ENCODE results near the gene PHF2.

The PHF2 gene

DNA sequence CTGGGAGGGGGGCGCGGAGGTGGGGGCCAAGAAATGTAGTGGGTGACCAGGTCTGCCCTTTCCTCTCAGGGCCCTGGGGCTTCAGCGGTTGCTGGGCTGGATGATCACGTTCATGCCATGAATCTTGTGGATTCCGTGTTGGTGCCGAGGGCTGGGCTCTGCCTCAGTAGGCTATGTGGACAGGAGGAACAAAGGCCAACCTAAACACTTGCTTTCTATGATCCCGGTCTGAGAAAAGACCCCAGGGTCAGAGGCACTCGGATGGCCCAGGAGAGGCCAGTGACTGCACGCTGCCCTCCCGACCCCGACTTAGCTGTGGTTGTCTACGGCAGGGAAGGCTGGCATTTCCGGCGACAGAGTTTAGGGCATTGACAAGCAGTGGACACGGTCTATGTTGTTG is 26.6 kb downstream of the PHF2 start:
- ATAC-seq: no peak

DNA sequence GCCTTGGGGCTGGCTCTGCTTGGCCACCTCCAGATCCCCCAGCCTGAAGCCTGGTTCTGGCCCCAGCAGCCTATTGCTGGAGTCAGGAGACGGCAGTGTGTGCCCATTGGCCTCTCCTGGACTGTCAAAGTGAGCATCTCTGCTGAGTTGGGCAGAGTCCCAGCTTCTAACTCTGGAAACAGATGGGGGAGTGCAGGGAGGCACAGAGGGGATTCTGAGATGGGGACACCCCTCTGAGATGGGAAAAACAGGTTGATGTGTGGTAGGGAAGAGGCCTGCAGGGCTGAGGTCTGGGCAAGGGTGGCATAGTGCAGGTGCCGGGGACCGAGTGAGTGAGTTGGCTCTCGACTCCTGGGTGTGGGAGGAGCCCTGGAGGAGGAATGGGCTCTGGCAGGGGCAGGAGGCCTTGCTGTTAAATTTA is 27.5 kb downstream of the PHF2 start:
- no peak for ATAC-seq

DNA sequence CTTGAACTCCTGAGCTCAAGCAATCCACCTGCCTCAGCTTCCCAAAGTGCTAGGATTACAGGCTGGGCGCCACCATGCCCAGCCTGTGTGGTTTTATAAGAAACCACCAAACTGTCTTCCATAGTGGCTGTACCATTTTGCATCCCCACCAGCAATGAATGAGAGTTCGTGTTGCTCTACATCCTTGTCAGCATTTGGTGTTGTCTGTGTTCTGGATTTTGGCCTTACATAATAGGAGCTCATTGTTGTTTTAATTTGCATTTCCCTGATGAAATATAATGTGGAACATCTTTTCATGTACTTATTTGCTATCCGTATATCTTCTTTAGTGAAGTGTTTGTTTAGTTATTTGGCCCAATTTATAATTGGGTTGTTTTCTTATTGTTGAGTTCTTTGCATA is 29.8 kb downstream of the PHF2 start:
- no peak for ATAC-seq

DNA sequence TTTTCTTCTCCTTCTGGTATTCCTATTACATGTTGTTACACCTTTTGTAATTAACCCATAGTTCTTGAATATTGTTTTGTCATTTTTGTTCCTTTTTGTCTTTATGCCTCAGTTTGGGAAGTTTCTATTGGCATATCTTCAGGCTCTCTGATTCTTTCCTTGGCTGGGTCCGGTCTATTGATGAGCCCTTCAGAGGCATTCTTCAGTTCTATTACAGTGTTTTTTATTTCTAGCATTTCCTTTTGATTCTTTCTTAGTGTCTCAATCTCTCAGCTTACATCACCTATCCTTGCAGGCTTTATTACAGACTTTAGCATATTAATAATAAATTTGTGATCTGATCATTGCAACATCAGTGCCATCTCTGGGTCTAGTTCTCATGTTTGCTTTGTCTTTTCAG is 33.8 kb downstream of the PHF2 start:
- no peak for ATAC-seq

DNA sequence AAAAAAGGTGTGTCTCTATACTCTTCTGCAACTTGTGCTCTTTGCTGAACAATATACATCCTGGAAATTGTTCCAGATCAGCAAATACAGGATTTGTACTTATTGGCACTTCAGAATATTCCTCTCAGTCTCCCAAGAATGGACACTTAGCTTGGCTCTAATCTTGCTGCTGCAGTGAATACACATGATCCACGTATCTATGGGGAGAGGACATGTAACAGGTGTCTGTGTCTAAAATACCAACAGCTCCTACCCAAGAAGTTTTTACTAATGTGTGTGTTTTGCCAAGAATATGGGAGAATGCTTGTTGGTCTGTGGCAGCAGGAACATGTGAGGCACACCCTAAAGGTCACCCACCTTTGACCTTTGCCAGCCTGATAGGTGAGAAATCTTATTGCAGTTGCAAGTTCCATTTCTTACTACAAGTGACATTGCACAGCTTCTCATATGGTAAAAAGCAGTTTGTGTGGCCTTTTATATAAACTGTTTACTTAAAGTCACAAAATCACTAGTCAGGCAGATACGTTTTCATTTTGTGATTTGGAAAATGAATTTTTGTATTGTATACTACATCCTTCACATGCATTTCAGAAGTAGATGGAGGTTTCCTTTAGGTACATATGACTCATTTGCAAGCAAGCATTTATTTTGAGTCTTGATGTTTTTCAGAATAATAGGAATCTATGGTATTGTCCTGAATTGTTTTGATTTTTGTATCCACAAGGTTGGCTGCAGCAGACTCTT is 35.8 kb downstream of the PHF2 start:
- ATAC-seq: peak in 1 of 2 donors; percentile 38

DNA sequence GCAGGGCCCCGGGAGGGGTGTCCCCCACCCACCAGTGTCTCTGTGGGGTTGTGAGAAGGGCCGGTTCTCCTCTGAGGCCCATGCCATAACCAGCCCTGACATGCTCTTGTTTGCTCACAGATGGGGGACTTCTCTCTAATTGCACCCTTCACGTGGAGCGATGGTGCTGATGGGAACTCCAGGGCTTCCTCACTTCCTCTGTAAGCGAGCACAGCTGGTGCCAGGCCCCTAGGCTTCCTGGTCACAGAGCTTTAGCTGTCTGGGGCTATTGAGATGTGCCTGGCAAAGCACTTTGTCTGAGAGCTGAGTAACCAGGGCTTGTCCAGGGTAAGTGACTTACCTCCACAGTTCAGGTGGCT is 36.4 kb downstream of the PHF2 start:
- peak in 1 of 2 donors; percentile 38 for ATAC-seq

DNA sequence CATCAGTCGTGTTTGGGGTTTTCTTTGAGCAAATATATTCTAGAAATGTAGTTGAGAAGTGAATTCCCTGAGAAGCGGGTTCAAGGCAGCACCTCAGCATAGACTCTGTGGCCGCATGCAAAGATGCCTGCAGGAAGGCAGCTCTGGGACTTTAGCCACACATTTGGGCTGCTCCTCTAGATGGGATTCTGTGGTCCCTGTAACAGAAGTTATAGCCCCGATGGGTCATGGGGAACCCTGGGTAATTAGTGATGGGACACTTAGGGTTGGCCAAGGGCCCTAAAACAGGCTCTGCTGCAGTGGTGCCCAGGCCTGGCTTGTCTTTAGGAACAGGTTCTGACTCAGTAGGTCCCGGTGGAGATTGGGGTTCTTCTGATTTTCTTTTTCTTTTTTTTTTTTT is 36.8 kb downstream of the PHF2 start:
- ATAC-seq: no peak

DNA sequence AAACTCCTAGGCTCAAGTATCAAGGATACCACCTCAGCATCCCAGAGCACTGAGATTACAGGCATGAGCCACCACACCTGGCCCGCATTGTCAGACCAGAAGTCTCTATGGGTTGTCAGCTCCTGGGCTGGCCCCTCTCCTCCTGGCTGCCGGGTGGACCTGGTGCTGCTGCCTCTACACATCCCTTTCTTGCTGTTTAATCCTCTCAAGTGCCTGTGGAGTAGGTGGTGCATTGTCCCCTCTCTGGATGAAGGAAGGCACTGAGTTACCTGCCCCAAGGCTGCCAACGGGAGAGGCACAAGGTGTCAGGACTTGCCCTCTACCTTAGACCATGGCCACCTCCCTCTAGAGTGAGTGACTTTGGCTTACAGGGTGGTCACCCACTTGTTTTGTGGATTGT is 37.4 kb downstream of the PHF2 start:
- ATAC-seq: no peak

DNA sequence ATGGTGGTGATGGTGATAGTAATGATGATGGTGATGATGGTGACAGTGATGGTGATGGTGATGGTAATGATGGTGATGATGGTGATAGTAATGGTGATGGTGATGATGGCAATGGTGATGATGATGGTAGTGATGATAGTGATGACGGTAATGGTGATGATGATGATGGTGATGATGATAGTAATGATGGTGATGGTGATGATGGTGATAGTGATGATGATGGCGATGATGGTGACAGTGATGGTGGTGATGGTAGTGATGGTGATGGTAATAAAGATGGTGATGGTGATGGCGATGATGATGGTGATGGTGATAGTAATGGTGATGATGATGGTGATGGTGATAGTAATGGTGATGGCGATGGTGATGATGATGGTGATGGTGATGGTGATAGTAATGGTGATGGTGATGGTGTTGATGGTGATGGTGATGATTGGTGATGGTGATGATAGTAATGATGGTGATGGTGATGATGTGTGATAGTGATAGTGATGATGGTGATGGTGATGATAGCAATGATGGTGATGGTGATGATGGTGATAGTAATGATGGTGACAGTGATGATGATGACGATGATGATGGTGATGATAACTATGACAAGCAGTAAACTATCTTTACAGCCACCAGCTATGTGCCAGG is 38.6 kb downstream of the PHF2 start:
- ATAC-seq: no peak

DNA sequence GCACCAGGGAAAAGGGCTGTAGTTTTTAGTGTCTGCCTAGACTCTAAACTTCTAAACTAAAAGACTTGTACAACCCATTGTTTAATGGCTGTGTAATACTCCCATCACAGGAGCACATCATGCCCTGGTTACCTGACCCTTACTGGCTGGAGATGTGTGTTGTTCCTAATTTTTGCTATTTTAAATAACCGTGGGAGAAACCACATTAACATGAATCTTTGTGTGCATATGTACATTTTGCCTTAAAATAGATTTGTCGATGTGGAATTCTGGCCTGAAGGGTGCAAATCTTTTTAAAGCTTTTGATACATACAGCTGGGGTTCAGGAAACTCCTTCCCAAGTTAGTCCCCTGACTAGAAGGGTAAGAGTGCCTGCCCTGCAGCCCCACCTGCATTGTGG is 39.7 kb downstream of the PHF2 start:
- no peak for ATAC-seq

DNA sequence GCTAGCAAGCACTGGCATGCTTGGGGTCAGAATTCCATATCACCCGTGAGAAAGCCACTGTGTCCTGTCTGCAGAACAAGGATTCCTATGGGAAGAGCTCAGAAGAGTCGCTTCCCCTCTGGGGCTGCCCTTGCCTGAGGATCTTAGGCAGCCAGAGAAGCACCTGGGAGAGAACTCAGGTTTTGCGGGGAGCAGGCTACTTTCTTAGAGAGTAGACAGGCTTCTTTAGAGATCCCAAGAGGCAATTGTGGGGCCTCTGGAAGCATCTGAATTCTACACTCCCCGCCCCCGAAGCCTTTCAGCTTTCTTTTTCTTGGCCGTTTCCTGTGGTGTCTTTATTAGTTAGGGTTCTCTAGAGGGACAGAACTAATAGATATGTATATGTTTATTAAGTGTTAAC is 40.9 kb downstream of the PHF2 start:
- no peak for ATAC-seq

DNA sequence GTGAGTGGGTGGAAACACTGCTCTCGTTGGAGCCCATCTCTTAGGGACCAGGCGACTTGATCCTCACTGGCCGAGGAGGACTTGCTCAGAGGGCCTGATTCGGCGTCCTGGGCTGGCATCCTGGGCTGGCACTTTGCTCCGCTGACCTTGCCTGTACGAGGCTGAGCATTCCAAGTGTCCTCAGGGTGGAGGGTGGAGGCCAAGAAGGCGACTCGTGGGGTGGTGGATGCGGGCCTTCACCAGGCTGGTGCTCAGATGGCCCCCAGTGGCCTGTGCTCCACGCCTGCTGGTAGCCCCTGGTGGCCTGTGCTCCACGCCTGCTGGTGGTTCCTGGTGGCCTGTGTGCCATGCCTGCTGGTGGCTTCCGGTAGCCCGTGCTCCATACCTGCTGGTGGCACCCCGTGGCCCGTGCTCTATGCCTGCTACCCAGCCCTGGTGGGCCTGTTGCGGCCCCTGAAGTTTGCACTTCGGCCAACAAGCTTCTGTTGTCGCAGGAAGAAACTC is 42.9 kb downstream of the PHF2 start:
- no peak for ATAC-seq

DNA sequence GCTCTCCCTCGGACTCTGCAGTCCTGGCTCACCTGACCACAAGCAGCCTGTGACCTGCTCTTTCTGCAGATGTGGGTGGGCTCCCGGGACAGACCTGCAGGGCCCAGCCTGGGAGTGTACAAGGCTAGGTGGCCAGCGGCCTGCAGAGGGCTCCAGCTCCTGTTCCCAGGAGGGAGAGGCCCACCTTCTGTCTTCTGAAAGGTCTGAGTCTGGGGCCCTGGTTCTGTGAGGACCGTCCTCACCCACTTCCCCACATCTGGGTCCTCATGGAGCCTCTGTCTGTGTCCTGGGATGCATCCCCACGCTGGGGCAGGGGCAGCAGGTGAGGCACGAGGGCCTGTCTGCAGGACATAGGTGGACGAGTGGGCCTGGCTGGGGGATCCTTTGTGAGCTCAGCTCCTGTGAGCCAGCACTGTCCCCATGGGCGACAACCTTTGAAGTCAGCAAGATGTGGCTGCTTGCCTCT is 43.7 kb downstream of the PHF2 start:
- no peak for ATAC-seq

DNA sequence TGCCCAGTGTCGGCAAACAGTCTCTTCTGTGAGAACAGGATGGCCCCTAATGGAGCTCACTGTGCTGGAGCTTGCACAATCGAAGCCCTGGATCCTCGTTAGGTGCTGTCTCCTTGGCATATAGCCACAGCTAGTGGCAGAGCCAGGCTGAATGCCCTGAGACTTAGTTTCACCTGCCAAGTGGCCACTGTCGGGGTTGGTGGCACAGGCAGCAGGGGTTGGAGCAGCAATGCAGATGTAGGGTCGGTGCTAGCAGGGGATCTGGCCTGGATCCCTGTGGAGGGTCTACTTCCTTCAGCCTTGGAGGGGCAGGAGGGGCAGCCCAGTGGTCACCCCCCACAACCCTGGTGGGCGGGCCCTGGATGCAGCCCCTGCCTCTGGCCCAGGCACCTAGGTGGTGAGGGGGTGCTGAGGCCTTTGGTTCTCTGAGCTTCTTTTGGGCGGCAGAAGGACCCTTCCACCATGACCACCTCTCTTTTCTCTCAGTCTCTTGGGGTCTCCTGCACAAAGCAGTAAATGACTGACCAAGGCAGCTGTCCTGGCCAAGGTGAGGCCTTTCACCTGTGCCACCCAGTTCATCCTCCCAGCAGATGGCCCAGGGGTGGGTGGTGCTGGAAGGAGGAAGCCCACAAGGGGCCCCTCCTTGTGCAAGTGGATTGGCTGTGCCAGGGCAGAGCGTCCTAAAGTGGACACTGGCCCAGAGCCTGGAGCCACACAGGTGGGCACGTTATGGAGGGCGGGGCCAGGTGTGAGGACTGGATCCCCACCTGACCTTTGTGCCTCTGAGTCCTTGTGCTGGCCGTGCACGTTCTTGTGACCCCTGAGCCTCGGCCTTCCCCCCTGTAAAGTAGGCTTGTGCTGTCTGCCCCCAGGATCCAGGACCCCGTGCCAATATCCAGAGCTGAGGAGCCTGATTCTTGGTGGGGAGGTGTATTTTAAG is 44.8 kb downstream of the PHF2 start:
- ATAC-seq: no peak

DNA sequence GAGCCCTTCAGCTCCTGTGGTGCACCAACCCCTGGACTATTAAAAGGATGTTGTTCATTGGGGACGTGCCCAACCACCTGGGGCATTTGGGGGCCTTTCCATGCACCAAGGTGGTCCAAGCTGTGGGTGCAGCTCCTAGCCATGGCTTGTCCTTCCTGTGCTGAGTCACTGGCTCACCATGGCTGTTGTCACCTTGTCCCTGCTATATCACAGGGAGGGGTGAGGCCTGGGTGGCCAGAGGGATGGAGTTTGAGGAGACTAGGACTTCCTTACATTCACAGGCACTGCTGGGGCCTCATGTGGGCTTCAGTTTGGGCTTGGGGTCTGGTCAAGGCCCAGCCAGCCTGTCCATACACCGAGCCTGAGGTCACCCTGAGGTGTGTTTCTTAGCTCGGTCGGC is 45.5 kb downstream of the PHF2 start:
- no peak for ATAC-seq

DNA sequence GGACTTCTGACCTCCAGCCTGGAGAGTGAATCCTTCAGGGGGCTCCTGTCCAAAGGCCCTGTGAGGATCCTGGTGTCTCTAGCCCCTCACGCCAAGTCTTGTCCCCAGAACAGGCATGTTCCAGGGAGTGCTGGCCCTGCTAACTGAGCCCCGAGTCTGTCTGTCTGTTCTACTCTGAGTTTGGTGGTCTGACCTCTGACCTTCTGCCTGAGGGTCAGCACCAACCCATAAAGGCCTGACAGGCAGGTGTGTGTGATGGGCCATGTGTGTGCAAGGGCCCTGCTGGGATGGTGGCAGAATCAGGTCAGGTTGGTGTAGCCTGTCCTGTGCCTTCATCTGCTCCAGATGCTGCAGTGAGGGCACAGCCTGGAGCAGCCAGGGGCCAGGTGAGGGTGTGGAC is 46.3 kb downstream of the PHF2 start:
- no peak for ATAC-seq

DNA sequence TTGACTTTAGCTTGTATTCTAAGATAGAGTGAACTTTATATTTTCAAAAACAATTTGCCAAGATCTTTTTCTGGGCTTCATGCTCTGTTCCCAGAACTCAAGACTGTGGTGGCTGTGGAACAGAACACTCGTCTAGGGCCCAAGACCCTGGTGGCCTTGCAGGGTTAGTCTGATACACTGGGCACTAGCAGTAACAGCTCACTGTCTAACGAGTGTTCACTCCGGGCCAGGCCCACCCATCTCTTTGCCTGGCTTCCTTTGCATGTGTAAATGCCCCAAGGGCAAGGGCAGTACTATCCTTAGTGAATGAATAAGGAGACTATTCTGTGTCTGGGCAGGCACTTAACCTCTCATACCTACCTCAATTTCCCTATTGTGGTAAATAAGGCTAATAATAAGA is 47.4 kb downstream of the PHF2 start:
- no peak for ATAC-seq

DNA sequence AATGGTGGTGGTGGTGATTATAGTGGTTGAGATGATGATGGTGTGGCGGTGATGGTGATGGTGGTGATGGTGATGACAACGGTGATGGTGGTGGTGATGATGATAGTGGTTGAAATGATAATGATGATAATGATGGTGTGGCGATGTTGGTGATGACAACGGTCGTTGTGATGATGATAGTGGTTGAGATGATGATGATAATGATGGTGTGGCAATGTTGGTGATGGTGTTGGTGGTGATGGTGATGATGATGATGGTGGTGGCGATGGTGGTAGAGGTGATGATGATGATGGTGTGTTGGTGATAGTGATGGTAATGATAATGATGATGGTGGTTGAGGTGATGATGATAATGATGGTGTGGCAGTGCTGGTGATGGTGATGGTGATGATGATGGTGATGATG is 48.0 kb downstream of the PHF2 start:
- no peak for ATAC-seq

DNA sequence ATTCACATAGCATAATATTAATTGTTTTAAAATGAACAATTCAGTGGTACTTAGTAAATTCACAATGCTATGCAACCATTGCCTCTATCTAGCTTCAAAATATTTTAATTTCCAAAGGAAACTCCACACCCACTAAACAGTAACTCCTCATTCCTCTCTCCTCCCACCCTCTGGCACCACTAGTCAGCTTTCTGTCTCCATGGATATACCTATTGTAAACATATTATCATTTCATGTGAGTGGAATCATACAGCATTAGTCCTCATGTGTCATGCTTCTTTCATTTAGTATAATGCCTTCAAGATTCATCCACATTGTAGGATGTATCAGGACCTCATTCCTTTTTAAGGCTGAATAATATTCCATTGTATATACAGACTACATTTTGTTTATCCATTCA is 48.6 kb downstream of the PHF2 start:
- ATAC-seq: no peak

DNA sequence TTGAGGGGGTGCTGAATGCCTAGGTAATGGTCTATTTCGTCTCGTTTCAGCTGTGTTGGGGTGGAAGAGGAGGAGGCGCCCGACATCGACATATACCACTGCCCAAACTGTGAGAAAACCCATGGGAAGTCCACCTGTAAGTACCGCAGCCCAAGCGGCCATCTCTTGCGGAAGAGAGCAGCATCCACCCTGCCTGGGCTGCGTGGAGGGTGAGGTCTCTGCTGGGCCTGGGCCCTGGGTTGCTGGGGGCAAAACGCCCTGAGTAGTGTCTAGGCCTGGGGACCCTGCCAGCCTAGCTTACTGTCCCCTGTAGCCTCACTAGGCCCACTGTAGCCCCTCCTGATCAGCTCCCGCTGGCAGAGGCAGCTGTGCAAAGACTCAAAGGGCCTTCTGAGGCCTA is 53.5 kb downstream of the PHF2 start:
- ATAC-seq: no peak

DNA sequence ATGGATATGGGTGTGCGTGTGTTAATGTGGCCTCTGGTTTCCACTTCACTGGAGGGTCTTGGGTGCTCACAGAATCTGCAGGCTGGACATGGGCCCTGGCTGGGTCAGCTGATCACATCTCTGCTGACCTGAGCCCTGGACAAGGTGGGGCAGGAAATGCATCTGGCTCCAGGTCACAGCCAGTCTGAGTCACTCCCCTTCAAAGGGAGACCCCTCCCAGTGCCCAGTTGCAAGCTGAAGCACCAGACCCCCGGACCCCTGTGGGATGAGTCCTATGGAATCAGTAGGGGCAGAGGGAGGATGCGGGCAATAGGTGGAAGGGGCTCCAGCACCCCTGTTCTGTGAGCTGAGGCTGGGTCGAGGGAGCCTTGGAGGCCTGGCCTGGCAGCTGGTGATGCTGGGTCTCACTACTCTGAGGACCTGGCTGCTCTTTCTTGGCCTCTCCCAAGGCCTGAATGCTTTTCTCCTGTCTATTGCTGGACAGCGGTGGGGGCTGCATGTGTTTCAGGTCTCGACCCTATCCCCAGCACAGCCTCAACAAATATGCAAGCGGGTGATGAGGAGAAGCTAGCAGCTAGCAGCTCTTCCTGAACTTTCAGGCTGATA is 54.5 kb downstream of the PHF2 start:
- ATAC-seq: no peak

DNA sequence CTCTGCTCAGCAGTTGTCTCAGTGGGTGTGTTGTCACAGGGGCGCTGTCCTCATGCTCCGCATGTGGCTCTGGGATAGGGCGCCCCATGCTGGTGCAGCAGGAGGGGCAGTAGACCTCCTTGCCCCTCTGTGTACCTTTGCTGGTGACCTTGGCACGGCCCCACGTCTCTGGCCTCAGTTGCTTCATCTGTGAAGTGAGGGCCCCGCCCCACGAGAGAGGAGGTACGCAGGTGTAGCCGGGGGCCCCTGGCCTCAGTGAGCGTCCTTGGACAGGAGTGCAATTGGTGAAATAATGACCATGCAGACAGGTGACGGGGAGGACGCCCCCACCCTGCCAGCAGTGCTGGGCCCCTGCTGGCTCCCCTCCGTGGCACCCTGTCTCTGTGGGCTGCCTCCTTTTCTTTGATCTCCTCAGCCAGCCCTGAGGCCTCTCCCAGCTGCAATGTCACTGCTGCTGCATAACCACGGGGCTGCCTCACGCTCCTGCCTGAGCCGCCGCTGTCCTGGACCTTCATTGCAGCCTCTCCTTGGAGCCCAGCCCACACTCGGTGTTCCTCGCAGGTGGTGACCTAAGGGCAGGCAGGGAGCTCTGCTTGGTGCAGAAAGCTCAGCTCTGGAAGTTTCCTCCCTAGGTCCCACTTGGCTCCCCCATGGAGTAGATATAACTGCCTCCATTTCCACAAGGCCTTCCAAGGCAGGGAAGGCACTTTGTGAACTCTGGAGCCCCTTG is 57.3 kb downstream of the PHF2 start:
- ATAC-seq: no peak

Measured in activated CD4-positive, CD25-positive, alpha-beta regulatory T cell treated with anti-CD3 and anti-CD28 coated beads, Interleukin-2, amount 50 U/mL, for 24 hours (primary cell).